ENCODE data around the gene AQP10.

GRCh38 chr1:154301582-154301981, 19.3 kb upstream of the AQP10 start:
- TF ChIP-seq CTCF (IDR thresholded peaks at IDR 0.05) (no peak), POLR2A (IDR thresholded peaks at IDR 0.05) (no peak)
